ENCODE data around the gene MXRA8.

MXRA8 gene

DNA sequence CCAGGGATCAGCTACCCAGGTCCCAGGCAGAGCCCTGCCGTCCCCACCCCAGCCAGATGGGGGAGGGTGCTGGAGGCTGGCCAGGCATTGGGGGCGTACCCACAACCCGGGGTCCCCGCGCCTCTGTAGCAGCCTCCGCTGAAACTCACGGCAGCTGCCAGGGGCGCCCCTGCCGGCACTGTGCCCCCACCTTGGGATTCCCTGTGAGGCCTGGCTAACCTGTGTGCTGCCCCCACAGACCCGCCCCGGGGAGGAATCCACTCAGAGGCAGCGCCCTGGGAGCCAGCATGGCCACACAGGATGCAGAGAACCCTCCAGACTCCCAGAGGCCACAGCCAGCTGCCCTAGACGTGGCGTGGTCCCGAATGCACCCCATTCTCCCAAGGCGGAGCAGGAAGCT, 13.0 kb downstream of the MXRA8 start:
- peaks cover 11% of the 10 kb centered on the region for H3K36me3 ChIP-seq (ENCODE audit: insufficient read depth, low read depth, low read length)
- no peak overlapping the region for H3K4me3 ChIP-seq (ENCODE audit: low read length)
- H3K4me1 ChIP-seq (ENCODE audit: insufficient read depth, low read length) = no peaks in the 10 kb centered on the region; the same call in 1 of the 2 replicates
- H3K9ac ChIP-seq (ENCODE audit: low read depth, low read length) = no peak overlapping the region
- no peak overlapping the region for H3K27ac ChIP-seq (ENCODE audit: low read length)
- H3K9me3 ChIP-seq (ENCODE audit: insufficient read depth, low read depth, low read length) = no peaks in the 10 kb centered on the region
- H3K27me3 ChIP-seq (ENCODE audit: insufficient read depth, low read length) = no peaks in the 10 kb centered on the region

DNA sequence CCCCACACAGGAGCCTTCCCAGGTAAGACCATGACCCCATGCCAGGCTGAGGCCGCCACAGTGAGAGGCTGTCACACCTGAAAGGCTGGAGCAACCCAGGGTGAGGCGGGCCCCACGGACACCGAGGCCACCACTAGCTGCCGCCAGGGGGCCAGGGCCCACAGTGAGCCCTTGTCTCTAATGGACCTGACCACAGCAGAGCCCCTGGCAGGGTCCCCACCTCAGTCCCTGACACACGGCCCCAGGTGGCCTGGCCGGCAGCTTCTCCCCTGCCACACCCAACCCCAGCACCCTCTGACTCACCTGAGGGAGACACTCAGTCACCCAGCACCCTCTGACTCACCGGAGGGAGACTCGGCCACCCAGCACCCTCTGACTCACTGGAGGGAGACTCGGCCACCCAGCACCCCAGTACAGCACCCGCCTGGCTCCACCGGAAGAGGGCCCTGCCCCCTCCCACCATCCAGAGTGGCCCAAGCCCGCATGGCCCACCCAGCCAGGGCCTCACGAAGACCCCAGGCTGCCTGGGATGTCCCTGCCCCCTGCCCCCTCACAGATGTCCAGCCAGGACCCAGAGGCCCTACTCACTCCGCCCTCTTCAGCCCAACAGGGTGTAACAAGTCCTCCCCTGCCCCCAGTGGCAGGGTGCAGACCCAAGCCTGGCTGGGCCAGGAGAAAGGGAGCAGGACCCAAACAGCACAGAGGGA, 13.5 kb downstream of the MXRA8 start:
- Histone ChIP-seq H3K4me3 (ENCODE audit: low read length) (no peak overlapping the region), H3K9me3 (ENCODE audit: insufficient read depth, low read depth, low read length) (no peaks in the 10 kb centered on the region), H3K27me3 (ENCODE audit: insufficient read depth, low read length) (no peaks in the 10 kb centered on the region), H3K9ac (ENCODE audit: low read depth, low read length) (no peak overlapping the region), H3K4me1 (ENCODE audit: insufficient read depth, low read length) (no peaks in the 10 kb centered on the region; the same call in 1 of the 2 replicates), H3K36me3 (ENCODE audit: insufficient read depth, low read depth, low read length) (peaks cover 14% of the 10 kb centered on the region), H3K27ac (ENCODE audit: low read length) (no peak overlapping the region)

DNA sequence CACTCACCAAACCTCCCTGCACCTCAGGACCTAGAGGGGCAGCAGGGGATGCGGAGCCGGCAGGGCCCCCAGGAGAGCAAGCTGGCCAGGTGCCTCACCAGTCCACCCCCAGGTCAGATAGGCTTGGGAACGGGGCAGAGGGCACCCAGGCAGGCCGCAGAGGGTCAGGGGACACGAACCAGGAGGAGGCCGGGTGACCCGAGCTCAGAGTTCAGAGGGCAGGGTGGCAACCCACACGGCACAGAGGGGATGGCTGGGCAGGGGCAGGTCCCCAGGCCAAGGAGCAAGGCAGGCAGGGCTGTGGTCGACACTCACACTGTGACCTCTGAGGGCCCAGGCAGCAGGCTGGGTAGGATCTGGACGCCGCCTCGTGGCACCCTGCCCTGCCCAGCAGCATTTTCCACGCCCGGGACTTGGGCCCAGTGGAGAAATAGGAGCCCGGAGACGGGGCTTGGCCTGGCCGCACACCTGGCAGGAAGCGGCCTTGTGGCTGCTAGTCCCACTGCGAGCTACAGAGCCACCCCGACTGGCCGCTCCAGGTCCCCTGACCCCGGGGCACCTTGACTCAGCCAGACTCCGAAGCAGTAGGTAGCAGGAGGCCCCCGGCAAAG, 14.4 kb downstream of the MXRA8 start:
- H3K27ac ChIP-seq (ENCODE audit: low read length) = no peak overlapping the region
- H3K36me3 ChIP-seq (ENCODE audit: insufficient read depth, low read depth, low read length) = peaks cover 14% of the 10 kb centered on the region
- H3K4me3 ChIP-seq (ENCODE audit: low read length) = no peak overlapping the region
- H3K9ac ChIP-seq (ENCODE audit: low read depth, low read length) = no peak overlapping the region
- H3K27me3 ChIP-seq (ENCODE audit: insufficient read depth, low read length) = no peaks in the 10 kb centered on the region
- no peaks in the 10 kb centered on the region; the same call in 1 of the 2 replicates for H3K4me1 ChIP-seq (ENCODE audit: insufficient read depth, low read length)
- no peaks in the 10 kb centered on the region for H3K9me3 ChIP-seq (ENCODE audit: insufficient read depth, low read depth, low read length)

DNA sequence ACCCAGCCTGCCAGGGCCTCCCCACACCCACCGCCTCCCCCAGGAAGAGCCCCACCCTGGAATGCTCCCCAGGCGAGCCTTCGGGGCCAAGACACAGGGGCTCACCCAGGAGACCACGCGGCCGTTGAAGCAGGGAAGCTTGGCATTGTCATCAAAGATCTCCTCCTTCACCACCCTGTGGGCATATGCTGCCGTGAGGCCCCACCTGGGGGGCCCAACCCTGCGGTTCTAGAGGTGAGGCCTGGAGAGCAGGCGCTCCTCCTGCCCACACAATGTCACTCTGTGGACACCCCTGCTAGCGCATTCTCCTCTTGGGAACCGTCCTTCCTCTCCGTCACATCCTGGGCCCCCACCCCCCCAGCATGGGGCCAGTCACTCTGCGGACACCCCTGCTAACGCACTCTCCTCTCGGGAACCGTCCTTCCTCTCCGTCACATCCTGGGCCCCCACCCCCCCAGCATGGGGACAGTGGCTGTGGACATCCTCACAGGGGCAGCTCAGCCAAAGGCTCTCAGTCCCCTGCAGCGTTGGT, 15.7 kb downstream of the MXRA8 start:
- no peaks in the 10 kb centered on the region; the same call in 1 of the 2 replicates for H3K4me1 ChIP-seq (ENCODE audit: insufficient read depth, low read length)
- no peak overlapping the region for H3K27ac ChIP-seq (ENCODE audit: low read length)
- H3K4me3 ChIP-seq (ENCODE audit: low read length) = no peak overlapping the region
- peaks cover 14% of the 10 kb centered on the region for H3K36me3 ChIP-seq (ENCODE audit: insufficient read depth, low read depth, low read length)
- H3K27me3 ChIP-seq (ENCODE audit: insufficient read depth, low read length) = no peaks in the 10 kb centered on the region
- H3K9ac ChIP-seq (ENCODE audit: low read depth, low read length) = no peak overlapping the region
- H3K9me3 ChIP-seq (ENCODE audit: insufficient read depth, low read depth, low read length) = no peaks in the 10 kb centered on the region

DNA sequence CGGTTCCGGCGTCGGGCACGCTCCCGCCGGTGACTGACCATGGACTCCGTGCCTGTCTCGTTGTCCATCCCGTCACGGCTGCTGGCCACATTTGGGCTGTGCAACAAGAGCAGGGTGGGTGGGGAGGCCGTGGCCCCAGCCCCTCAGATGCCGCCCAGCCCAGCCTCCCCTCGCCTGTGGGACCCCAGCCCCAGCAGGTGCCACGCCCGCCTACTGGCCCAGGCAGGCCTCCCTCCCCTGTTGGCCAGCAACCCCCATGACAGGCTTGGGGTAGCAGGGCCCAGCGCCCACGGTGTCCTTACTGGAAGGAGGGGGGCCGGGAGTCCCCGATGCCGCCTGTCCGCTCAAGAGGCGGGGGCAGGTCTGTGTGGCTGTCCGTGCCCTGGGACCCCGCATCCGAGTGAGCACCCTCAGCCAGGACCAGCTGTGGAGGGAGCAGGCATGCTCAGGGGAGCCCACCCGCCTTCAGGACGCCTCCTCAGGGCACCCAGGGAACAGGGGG, 16.2 kb downstream of the MXRA8 start:
- H3K9me3 ChIP-seq (ENCODE audit: insufficient read depth, low read depth, low read length) = no peaks in the 10 kb centered on the region
- H3K27me3 ChIP-seq (ENCODE audit: insufficient read depth, low read length) = no peaks in the 10 kb centered on the region
- H3K4me3 ChIP-seq (ENCODE audit: low read length) = no peak overlapping the region
- peaks cover 19% of the 10 kb centered on the region for H3K36me3 ChIP-seq (ENCODE audit: insufficient read depth, low read depth, low read length)
- H3K9ac ChIP-seq (ENCODE audit: low read depth, low read length) = no peak overlapping the region
- no peaks in the 10 kb centered on the region for H3K4me1 ChIP-seq (ENCODE audit: insufficient read depth, low read length)
- H3K27ac ChIP-seq (ENCODE audit: low read length) = no peak overlapping the region

DNA sequence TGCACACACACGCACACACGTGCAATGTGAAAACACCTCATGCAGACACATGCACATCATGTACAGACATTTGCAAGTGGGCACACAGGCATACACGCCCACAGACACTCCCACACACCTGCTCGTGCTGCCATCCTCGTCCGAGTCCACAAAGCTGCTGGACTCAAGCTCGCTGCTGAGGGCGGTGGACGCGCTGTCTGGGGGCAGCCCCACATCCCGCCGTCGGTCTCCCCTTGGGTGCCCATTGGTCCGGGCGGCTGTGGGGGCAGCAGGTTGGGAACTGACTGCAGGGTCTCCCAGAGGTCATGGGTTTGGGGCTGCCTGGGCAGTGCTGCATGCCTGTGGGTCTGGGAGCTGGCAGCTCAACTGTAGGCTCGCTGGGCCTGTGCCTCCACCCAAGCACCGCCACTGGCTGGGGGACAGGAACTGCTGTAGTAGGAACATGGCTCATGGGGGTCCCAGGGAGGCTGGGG, 16.8 kb downstream of the MXRA8 start:
- H3K36me3 ChIP-seq (ENCODE audit: insufficient read depth, low read depth, low read length) = peaks cover 20% of the 10 kb centered on the region
- no peaks in the 10 kb centered on the region for H3K9me3 ChIP-seq (ENCODE audit: insufficient read depth, low read depth, low read length)
- H3K27ac ChIP-seq (ENCODE audit: low read length) = no peak overlapping the region
- no peaks in the 10 kb centered on the region for H3K27me3 ChIP-seq (ENCODE audit: insufficient read depth, low read length)
- H3K4me3 ChIP-seq (ENCODE audit: low read length) = no peak overlapping the region
- H3K4me1 ChIP-seq (ENCODE audit: insufficient read depth, low read length) = no peaks in the 10 kb centered on the region
- H3K9ac ChIP-seq (ENCODE audit: low read depth, low read length) = no peak overlapping the region

DNA sequence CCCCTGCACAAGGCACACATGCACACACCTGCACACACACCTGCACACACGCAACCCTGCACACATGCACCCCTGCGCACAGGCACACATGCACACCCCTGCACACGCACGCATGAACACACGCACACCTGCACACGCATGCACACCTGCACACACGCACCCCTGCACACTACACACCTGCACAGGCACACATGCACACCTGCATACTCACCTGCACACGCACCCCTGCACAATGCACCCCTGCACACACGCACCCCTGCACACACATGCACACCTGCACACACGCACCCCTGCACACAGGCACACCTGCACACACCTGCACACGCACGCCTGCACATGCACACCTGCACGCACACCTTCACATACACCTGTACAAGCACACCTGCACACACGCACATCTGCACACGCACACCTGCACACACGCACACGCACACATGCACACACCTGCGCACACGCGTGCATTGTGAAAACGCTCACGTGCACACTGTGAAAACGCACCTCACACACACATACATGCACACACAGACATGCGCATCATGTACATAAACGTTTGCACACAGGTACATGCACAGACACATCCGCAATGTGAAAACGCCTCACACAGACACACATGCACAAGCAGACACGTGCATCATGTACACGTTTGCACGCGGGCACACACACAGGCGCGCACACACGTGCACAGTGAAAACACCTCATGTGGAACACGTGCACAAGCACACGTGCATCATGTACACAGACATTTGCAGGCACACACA, 17.4 kb downstream of the MXRA8 start:
- H3K9ac ChIP-seq (ENCODE audit: low read depth, low read length) = no peak overlapping the region
- H3K4me3 ChIP-seq (ENCODE audit: low read length) = no peak overlapping the region
- no peaks in the 10 kb centered on the region for H3K27me3 ChIP-seq (ENCODE audit: insufficient read depth, low read length)
- no peak overlapping the region for H3K27ac ChIP-seq (ENCODE audit: low read length)
- no peaks in the 10 kb centered on the region for H3K9me3 ChIP-seq (ENCODE audit: insufficient read depth, low read depth, low read length)
- H3K4me1 ChIP-seq (ENCODE audit: insufficient read depth, low read length) = no peaks in the 10 kb centered on the region
- H3K36me3 ChIP-seq (ENCODE audit: insufficient read depth, low read depth, low read length) = peaks cover 20% of the 10 kb centered on the region

DNA sequence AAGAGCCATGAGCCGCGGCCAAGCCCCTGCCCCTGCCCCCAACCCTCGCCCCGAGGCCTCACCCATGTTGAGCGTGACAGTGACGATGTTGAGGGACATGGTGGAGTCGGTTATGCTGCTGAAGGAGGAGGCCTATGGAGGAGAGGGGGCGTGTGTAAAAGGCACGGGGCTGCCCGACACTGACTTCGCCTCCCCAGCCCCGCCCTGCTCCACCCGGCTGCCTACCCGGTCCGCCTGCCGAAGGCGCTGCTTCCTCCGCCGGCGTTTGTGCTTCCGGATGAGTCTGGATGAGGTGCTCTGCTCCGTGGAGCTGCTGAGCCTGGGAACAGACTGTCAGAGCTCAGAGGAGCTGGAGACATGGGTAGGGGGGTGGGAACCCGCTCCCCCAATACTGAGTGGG, 18.2 kb downstream of the MXRA8 start:
- Histone ChIP-seq H3K4me1 (ENCODE audit: insufficient read depth, low read length) (no peaks in the 10 kb centered on the region), H3K27me3 (ENCODE audit: insufficient read depth, low read length) (no peaks in the 10 kb centered on the region), H3K9ac (ENCODE audit: low read depth, low read length) (no peak overlapping the region), H3K9me3 (ENCODE audit: insufficient read depth, low read depth, low read length) (no peaks in the 10 kb centered on the region), H3K36me3 (ENCODE audit: insufficient read depth, low read depth, low read length) (peaks cover 20% of the 10 kb centered on the region), H3K4me3 (ENCODE audit: low read length) (no peak overlapping the region), H3K27ac (ENCODE audit: low read length) (no peak overlapping the region)

DNA sequence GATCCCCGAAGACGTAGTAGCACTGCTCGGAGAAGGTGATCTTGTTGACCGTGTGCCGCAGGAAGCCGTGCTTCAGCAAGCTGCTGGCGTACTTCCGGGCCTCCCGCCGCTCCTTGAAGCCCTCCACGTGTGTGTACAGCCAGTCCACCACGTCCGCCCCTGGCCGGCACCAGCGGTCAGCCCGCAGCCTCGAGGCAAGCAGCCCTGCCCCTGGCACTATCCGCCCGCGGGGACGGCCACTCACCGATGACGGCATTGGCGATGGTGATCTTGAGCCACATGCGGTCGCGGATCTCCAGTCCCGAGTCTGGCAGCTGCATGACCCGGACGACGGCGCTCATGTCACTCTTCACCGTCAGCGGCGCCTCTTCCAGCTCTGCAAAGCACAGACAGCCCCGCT, 20.1 kb downstream of the MXRA8 start:
- no peak overlapping the region for H3K27ac ChIP-seq (ENCODE audit: low read length)
- H3K4me1 ChIP-seq (ENCODE audit: insufficient read depth, low read length) = no peaks in the 10 kb centered on the region
- H3K9ac ChIP-seq (ENCODE audit: low read depth, low read length) = no peak overlapping the region
- H3K4me3 ChIP-seq (ENCODE audit: low read length) = no peak overlapping the region
- peaks cover 20% of the 10 kb centered on the region for H3K36me3 ChIP-seq (ENCODE audit: insufficient read depth, low read depth, low read length)
- H3K27me3 ChIP-seq (ENCODE audit: insufficient read depth, low read length) = no peaks in the 10 kb centered on the region
- H3K9me3 ChIP-seq (ENCODE audit: insufficient read depth, low read depth, low read length) = no peaks in the 10 kb centered on the region

DNA sequence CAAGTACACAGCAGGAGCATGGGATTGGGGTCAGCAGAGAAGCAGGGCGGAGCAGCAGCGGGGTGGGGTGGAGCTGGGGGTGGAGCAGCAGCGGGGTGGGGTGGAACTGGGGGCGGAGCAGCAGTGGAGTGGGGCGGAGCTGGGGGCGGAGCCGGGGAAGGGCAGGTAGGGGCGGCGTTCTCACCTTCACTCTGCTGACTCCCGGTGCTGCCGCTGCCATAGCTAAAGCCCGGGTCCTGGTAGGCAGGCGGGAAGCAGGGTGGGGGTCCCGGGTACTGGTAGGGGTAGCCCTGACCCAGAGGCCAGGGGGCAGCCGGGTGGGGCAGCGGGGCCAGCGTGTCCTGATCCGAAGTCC, 20.6 kb downstream of the MXRA8 start:
- Histone ChIP-seq H3K9me3 (ENCODE audit: insufficient read depth, low read depth, low read length) (no peaks in the 10 kb centered on the region), H3K4me1 (ENCODE audit: insufficient read depth, low read length) (no peaks in the 10 kb centered on the region), H3K4me3 (ENCODE audit: low read length) (no peak overlapping the region), H3K27ac (ENCODE audit: low read length) (no peak overlapping the region), H3K9ac (ENCODE audit: low read depth, low read length) (no peak overlapping the region), H3K27me3 (ENCODE audit: insufficient read depth, low read length) (no peaks in the 10 kb centered on the region), H3K36me3 (ENCODE audit: insufficient read depth, low read depth, low read length) (peaks cover 20% of the 10 kb centered on the region)

DNA sequence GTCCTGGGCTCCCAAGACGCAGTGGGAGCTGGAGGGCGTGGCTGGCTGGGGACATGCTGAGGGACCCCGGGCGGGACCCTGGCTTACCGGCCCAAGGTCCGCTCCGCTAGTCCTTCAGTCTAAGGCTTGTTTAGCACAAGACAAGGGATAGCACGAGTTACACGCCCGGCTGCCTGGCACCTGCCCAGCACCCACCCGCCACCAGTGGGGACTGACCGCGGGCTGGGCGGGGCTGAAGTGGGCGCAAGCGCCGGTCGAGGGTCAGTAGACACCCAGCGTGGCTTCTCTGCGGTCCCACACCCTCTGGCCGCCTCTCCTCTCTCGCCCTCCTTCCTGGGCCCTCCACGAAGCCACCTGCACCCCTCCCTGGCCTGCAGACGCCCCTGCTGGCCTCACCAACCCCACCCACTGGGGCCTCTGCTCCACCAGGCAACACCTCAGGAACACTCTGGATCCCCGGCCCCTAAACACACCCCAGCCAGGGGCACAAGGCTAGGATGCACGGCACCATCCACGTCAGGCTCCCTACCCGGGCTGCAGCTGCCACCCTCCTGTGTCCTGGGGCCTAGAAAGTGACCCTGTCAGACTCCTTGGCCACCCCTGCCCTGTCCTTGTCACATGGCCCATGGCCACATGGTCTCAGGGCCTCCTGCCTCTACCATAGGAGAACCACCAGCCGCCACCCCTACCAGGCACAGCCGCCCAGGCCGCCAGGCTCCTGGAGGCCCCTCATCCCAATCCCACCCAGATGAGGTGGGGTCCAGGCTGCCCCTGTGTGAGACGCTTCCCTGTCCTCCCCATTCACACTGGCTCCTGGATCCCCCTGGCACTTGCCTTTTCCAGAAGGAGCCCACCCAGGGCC, 21.2 kb downstream of the MXRA8 start:
- Histone ChIP-seq H3K36me3 (ENCODE audit: insufficient read depth, low read depth, low read length) (peaks cover 20% of the 10 kb centered on the region), H3K27ac (ENCODE audit: low read length) (no peak overlapping the region)

More for the DNA sequence above, 21.2 kb downstream of the MXRA8 start:
- H3K4me1 ChIP-seq (ENCODE audit: insufficient read depth, low read length) = no peaks in the 10 kb centered on the region
- H3K9ac ChIP-seq (ENCODE audit: low read depth, low read length) = no peak overlapping the region
- H3K4me3 ChIP-seq (ENCODE audit: low read length) = no peak overlapping the region
- no peaks in the 10 kb centered on the region for H3K27me3 ChIP-seq (ENCODE audit: insufficient read depth, low read length)
- no peaks in the 10 kb centered on the region for H3K9me3 ChIP-seq (ENCODE audit: insufficient read depth, low read depth, low read length)

Data from iPS-20b (cell line).